MM.1S (cell line): Measurements from ENCODE around the gene SH3PXD2B.
"Not testable (repeated sequence)": the region's sequence is repeated elsewhere in the genome, so short reads cannot be mapped to it uniquely, and the experiment has no call there.

Experiments used
- DNase-seq: peaks from one replicate; pipeline ENCODE4 v3.0.0-alpha.2; 2015
- H2AFZ ChIP-seq: fragments of 300-600 bp; sonication (generic); 2 replicates; pipeline ENCODE4 v1.6.0; 2016; ENCODE audit warnings: antibody characterized with exemption, low read length
- H3F3A ChIP-seq: fragments of 300-600 bp; sonication (generic); 2 replicates; pipeline ENCODE4 v1.6.1; 2016; ENCODE audit warnings: mild to moderate bottlenecking, antibody characterized with exemption, low read length, moderate library complexity, mixed read lengths; ENCODE audit not compliant: insufficient read depth
- H3K27ac ChIP-seq: fragments of 300-600 bp; sonication (generic); 2 replicates; pipeline ENCODE4 v1.5.1; 2016; ENCODE audit warnings: mild to moderate bottlenecking, low read length
- H3K27me3 ChIP-seq: fragments of 300-600 bp; sonication (generic); replicated peaks from 2 replicates; pipeline ENCODE4 v1.6.0; 2016; ENCODE audit warnings: low read length; ENCODE audit not compliant: insufficient read depth
- H3K36me3 ChIP-seq: fragments of 300-600 bp; sonication (generic); replicated peaks from 2 replicates; pipeline ENCODE4 v1.6.1; 2016; ENCODE audit warnings: mild to moderate bottlenecking, low read length, mixed read lengths; ENCODE audit not compliant: insufficient read depth
- H3K4me1 ChIP-seq: fragments of 300-600 bp; sonication (generic); 2 replicates; pipeline ENCODE4 v1.6.1; 2016; ENCODE audit warnings: low read length, mixed read lengths
- H3K4me2 ChIP-seq: fragments of 300-600 bp; sonication (generic); 2 replicates; pipeline ENCODE4 v1.6.0; 2016; ENCODE audit warnings: low read depth, low read length
- H3K4me3 ChIP-seq: fragments of 300-600 bp; sonication (generic); 2 replicates; pipeline ENCODE4 v1.5.1; 2016; ENCODE audit warnings: low read length, mixed read lengths
- H3K79me2 ChIP-seq: fragments of 300-600 bp; sonication (generic); 2 replicates; pipeline ENCODE4 v1.6.1; 2016; ENCODE audit warnings: mixed run types, low read length, mixed read lengths
- H3K9ac ChIP-seq: fragments of 300-600 bp; sonication (generic); 2 replicates; pipeline ENCODE4 v1.6.1; 2016; ENCODE audit warnings: low read length, mixed read lengths
- H3K9me2 ChIP-seq: fragments of 300-600 bp; sonication (generic); replicated peaks from 2 replicates; pipeline ENCODE4 v1.6.1; 2016; ENCODE audit warnings: mild to moderate bottlenecking, low read length, mixed read lengths; ENCODE audit not compliant: insufficient read depth
- H3K9me3 ChIP-seq: fragments of 300-600 bp; sonication (generic); replicated peaks from 2 replicates; pipeline ENCODE4 v1.6.1; 2016; ENCODE audit warnings: mild to moderate bottlenecking, low read length, mixed read lengths; ENCODE audit not compliant: insufficient read depth
- H4K20me1 ChIP-seq: fragments of 300-600 bp; sonication (generic); 2 replicates; pipeline ENCODE4 v1.6.1; 2016; ENCODE audit warnings: mild to moderate bottlenecking, low read length, moderate library complexity, mixed read lengths; ENCODE audit not compliant: insufficient read depth
- CTCF ChIP-seq: fragments of 300-600 bp; sonication (generic); IDR thresholded peaks from 2 replicates; pipeline ENCODE4 v1.5.1; 2016; ENCODE audit warnings: antibody characterized with exemption, low read length, mixed read lengths
- EZH2 ChIP-seq: fragments of 300-600 bp; sonication (generic); optimal IDR thresholded peaks from 2 replicates; pipeline ENCODE3; 2017; ENCODE audit warnings: low read depth, mild to moderate bottlenecking, antibody characterized with exemption, low read length, mixed read lengths
- EZH2phosphoT487 ChIP-seq: fragments of 300-600 bp; sonication (generic); IDR thresholded peaks from 2 replicates; pipeline ENCODE4 v1.6.1; 2018; ENCODE audit warnings: antibody characterized with exemption, low read length

The SH3PXD2B gene

DNA sequence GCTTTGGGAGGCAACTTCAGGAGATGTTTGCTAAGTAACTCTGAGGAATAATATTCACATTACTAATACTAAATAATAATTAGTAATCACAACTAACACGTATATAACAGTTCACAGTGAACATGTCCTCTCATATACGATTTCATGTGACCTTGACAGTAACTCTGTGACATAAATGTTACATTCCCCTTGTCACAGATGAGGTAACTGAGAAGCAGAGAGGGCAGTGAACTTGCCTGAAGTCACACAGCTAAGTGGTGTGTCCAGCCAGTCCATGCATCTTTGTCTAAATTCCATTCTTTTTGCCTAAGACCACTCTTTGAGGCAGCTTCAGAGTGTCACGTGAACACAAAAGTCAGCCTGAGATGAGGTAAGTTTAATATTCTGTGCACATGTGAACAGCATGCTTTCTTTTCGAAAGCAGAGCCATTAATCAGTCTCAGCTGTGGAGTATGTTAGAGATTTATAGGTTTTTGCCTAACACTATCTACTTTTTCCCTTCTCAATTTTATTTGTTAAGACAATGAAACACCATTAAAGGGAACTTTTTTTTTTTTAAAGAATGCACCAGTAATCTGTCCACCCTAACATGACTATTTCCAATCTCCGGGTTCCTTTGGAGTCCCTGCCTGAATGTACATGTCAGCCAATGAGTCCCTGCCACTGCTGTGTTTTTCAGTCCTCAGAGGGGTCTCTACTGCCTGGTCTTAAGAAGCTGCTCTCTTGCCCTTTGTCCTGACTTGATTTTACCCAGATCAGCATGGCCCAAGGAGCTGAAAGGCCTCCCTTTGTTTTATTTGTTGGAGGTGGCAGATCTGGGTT lies 43.5 kb downstream of the SH3PXD2B start:
- no peak overlapping the region for H3K27ac ChIP-seq

DNA sequence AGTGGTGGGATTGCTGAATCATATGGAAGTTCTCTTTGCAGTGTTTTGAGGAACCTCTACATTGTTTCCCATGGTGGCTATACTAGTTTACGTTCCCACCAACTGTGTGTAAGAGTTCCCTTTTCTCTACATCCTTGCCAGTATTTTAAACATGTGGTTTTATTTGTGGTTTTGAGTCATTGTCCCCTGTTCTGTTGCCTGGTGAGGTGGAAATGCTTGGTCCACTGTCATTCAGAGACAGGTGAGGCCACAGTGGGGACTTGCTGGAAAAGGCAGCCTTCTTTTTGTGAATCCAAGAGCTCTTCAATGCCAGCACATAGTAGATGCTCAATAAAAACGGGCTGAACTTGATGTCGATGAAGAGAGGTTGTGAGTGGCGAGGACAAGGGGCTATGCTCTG lies 44.2 kb downstream of the SH3PXD2B start:
- DNase-seq = no peak
- H3K27ac ChIP-seq = no peak overlapping the region
- H3K4me2 ChIP-seq = no peak overlapping the region
- no peaks in the 10 kb centered on the region for H3K9me2 ChIP-seq
- H3K27me3 ChIP-seq = no peaks in the 10 kb centered on the region
- H3K36me3 ChIP-seq = no peaks in the 10 kb centered on the region
- H3K9me3 ChIP-seq = no peaks in the 10 kb centered on the region
- H3K4me3 ChIP-seq = no peak overlapping the region
- no peaks in the 10 kb centered on the region for H3K4me1 ChIP-seq
- no peaks in the 10 kb centered on the region for H4K20me1 ChIP-seq
- TF ChIP-seq EZH2phosphoT487 (no peak), CTCF (no peak), EZH2 (no peak)
- H2AFZ ChIP-seq = no peak overlapping the region
- H3K9ac ChIP-seq = no peak overlapping the region
- no peaks in the 10 kb centered on the region for H3F3A ChIP-seq
- no peaks in the 10 kb centered on the region for H3K79me2 ChIP-seq

More for the DNA sequence above, 43.5 kb downstream of the SH3PXD2B start:
- Histone ChIP-seq H3K9me2 (no peaks in the 10 kb centered on the region), H3K9ac (no peak overlapping the region), H3F3A (no peaks in the 10 kb centered on the region), H2AFZ (no peak overlapping the region), H3K27me3 (no peaks in the 10 kb centered on the region), H3K36me3 (no peaks in the 10 kb centered on the region), H4K20me1 (no peaks in the 10 kb centered on the region), H3K4me3 (no peak overlapping the region), H3K4me2 (no peak overlapping the region), H3K4me1 (no peaks in the 10 kb centered on the region), H3K9me3 (no peaks in the 10 kb centered on the region), H3K79me2 (no peaks in the 10 kb centered on the region)
- TF ChIP-seq CTCF (no peak), EZH2phosphoT487 (no peak), EZH2 (no peak)
- no peak for DNase-seq

- not testable (repeated sequence) for H4K20me1 ChIP-seq, DNase-seq, H3K9me2 ChIP-seq, H2AFZ ChIP-seq, H3K4me3 ChIP-seq, H3K79me2 ChIP-seq, H3K27ac ChIP-seq, H3K27me3 ChIP-seq, H3K9ac ChIP-seq, H3K36me3 ChIP-seq, H3F3A ChIP-seq, H3K4me2 ChIP-seq, H3K9me3 ChIP-seq, H3K4me1 ChIP-seq
Measured at GRCh38 chr5:172409477-172409876, 44.8 kb downstream of the SH3PXD2B start.

DNA sequence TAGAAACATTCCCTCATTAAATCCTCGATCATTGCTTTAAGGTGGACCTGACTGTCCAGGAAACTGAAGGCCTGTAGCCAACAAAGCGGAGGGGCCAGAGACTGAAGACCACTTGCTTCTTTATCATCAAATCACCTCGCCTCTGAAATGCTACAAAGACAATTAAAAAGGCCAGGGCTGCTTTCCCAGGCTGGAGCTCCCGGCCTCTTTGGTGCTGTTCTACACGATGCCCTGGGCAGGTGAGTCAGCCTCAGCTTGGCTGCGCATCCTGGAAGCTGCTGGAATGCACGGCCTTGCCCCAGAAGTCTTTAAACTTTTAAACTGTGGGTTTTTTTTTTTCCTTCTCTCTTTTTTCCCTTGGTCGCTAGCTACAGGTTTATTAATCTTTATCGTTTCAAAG lies 46.5 kb downstream of the SH3PXD2B start:
- TF ChIP-seq EZH2 = no peak
- TF ChIP-seq CTCF = no peak
- no peak for TF ChIP-seq EZH2phosphoT487
- Histone ChIP-seq H3K36me3 (no peaks in the 10 kb centered on the region), H3K9ac (no peak overlapping the region), H3K9me3 (no peaks in the 10 kb centered on the region), H3K4me3 (no peak overlapping the region), H3K27ac (no peak overlapping the region), H3K4me1 (no peaks in the 10 kb centered on the region), H3F3A (no peaks in the 10 kb centered on the region), H3K9me2 (no peaks in the 10 kb centered on the region), H4K20me1 (no peaks in the 10 kb centered on the region), H3K4me2 (no peak overlapping the region), H2AFZ (no peak overlapping the region), H3K27me3 (no peaks in the 10 kb centered on the region), H3K79me2 (no peaks in the 10 kb centered on the region)
- DNase-seq = no peak
